ENCODE results near the gene CALY. TPM values are rescaled to one million over a fixed set of nuclear protein-coding genes. Genes with fewer than 3 reads are reported as not detected.

The CALY gene
- total RNA-seq, 2 donors from 2014 or later, result 1.8 TPM; not detected in 1

DNA sequence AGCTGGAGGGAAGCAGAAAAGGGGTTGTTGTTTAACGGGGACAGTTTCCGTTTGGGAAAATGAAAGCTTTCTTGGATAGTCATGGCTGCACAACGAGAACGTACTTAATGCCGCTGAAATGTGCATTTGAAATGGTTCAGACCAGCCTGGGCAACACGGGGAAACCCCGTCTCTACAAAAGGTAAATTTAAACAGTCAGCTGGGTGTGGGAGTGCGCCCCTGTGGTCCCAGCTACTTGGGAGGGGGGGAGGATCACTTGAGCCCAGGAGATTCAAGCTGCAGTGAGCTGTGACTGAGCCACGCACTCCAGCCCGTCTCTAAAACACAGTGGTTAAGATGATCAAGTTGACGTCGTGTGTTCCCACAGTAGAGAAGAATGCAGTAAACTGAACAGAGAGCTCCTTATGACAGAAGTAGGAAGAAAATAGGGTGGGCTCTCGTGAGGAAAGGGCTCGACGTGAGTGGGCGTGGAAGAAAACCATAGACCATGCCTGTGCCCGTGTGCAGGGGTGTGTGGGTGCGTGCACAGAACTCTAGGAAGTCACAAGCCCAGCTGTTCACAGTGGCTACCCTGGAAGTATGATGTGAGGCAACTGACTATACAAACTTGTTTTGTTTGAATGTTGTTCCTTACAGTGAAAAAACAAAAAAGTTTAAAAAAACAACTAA, 25.2 kb upstream of the CALY start:
- TF ChIP-seq, protein P1, sequence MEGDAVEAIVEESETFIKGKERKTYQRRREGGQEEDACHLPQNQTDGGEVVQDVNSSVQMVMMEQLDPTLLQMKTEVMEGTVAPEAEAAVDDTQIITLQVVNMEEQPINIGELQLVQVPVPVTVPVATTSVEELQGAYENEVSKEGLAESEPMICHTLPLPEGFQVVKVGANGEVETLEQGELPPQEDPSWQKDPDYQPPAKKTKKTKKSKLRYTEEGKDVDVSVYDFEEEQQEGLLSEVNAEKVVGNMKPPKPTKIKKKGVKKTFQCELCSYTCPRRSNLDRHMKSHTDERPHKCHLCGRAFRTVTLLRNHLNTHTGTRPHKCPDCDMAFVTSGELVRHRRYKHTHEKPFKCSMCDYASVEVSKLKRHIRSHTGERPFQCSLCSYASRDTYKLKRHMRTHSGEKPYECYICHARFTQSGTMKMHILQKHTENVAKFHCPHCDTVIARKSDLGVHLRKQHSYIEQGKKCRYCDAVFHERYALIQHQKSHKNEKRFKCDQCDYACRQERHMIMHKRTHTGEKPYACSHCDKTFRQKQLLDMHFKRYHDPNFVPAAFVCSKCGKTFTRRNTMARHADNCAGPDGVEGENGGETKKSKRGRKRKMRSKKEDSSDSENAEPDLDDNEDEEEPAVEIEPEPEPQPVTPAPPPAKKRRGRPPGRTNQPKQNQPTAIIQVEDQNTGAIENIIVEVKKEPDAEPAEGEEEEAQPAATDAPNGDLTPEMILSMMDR (IDR thresholded peaks at IDR 0.05), result no peak
- no peak for TF ChIP-seq POLR2A (IDR thresholded peaks at IDR 0.05)
- DNase-seq, result no peak
- 81 to 85% methylated on average over 18 of the region's 18 CpGs for WGBS, 2 donors

DNA sequence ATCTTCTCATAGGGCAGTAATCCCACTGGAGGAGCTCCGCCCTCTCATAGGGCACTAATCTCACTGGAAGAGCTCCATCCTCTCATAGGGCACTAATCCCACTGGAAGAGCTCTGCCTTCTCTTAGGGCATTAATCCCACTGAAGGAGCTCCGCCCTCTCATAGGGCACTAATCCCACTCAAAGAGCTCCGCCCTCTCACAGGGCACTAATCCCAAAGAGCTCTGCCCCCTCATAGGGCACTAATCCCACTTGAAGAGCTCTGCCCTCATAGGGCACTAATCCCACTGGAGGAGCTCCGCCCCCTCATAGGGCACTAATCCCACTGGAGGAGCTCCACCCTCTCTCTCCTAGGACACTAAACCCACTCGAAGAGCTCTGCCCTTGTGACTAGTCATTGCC, 24.5 kb upstream of the CALY start:
- Histone ChIP-seq H3K36me3 (replicated peaks in 1 of 2; ENCODE audit: insufficient read depth in 1 of 2, low read depth in 2 of 2) (peaks cover 15 to 17% of the 10 kb centered on the region in 2 donors), H3K27ac (no peak overlapping the region), H3K9me3 (no peaks in the 10 kb centered on the region), H3K27me3 (no peaks in the 10 kb centered on the region), H3K4me3 (no peak overlapping the region), H3K4me1 (peaks cover 47% of the 10 kb centered on the region)
- WGBS, 2 donors, result 90 to 92% methylated on average over 5 of the region's 5 CpGs
- intact Hi-C loops (cut with DNase I), result no loop called here
- no peak for ATAC-seq
- TF ChIP-seq POLR2A (IDR thresholded peaks at IDR 0.05), result no peak
- TF ChIP-seq, protein P1 (IDR thresholded peaks at IDR 0.05), result no peak
- no peak for DNase-seq

More for the DNA sequence above, 25.2 kb upstream of the CALY start:
- peaks cover 18 to 22% of the 10 kb centered on the region in 2 donors for H3K36me3 ChIP-seq (replicated peaks in 1 of 2; ENCODE audit: insufficient read depth in 1 of 2, low read depth in 2 of 2)
- no peak for ATAC-seq
- H3K9me3 ChIP-seq, result no peaks in the 10 kb centered on the region
- H3K27me3 ChIP-seq, result no peaks in the 10 kb centered on the region
- intact Hi-C loops (cut with DNase I), result no loop called here
- peaks cover 40% of the 10 kb centered on the region for H3K4me1 ChIP-seq
- no peak overlapping the region for H3K4me3 ChIP-seq
- no peak overlapping the region for H3K27ac ChIP-seq

DNA sequence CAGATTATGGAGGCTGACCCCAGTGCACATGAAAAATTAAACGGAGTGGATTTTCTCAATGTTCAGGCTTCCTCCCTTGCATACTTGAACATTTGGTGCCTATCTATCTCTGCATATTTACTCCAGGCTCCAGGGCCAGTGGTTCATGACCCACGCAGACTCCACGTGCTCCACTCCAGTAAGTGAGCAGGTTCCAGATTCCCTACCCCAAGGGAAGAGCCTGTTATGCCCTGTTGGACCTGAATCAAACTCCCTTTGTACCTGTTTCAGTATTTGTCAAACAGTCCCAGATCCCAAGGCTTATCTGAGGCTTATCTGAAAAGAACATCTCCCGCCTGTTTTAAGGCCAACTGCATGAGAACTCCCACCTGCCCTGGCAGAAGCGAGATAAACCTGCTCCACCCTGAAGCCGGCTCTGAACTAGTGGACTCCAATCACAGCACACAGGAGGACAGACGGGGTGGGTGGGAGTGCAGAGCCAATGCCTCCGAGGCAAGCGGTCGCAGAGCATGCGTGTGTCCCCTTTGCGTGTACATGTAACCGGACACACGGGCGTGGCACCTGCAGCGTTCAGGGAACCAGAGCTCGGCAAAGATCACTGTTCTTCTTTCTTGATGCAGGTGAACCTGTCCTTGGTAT, 23.4 kb upstream of the CALY start:
- Histone ChIP-seq H3K36me3 (replicated peaks in 1 of 2; ENCODE audit: insufficient read depth in 1 of 2, low read depth in 2 of 2) (peaks cover 4 to 8% of the 10 kb centered on the region in 2 donors), H3K4me1 (peaks cover 47% of the 10 kb centered on the region), H3K27ac (peak overlapping the region; percentile 9 to 73 (median 65)), H3K4me3 (no peak overlapping the region), H3K9me3 (no peaks in the 10 kb centered on the region), H3K27me3 (no peaks in the 10 kb centered on the region)
- DNase-seq, result peak; percentile 49 to 68 (median 57)
- intact Hi-C loops (cut with DNase I), result no loop called here
- TF ChIP-seq, protein P1 (IDR thresholded peaks at IDR 0.05), result no peak
- no peak for TF ChIP-seq POLR2A (IDR thresholded peaks at IDR 0.05)
- ATAC-seq, result peak; percentile 62
- WGBS, 2 donors, result 33 to 53% methylated on average over 16 to 17 of the region's 17 CpGs

DNA sequence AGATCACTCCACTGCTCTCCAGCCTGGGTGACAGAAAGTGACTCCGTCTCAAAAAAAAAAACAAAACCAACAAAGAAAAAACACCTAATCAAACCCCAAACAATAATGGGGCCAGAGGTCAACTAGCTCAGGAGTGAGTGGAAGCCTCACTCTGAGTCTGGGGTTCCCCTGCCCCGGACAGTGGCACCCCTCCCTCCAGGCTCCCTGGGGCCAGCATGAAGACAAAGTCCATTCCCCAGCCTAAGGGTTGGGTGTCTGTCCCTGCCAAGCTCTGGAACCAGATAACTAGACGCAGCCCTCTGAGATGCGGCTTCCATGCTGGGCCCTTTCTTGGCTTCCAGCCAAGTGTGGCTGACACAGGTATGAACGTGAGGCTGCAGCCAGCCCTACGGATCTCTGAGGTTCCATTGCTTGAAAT, 22.9 kb upstream of the CALY start:
- intact Hi-C loops (cut with DNase I), result no loop called here
- 7 to 12% methylated on average over 4 to 6 of the region's 6 CpGs for WGBS, 2 donors
- Histone ChIP-seq H3K27ac (peak overlapping the region; percentile 9 to 73 (median 65)), H3K9me3 (no peaks in the 10 kb centered on the region), H3K36me3 (replicated peaks in 1 of 2; ENCODE audit: insufficient read depth in 1 of 2, low read depth in 2 of 2) (peaks cover 0 to 2% of the 10 kb centered on the region in 2 donors), H3K4me1 (peaks cover 47% of the 10 kb centered on the region), H3K27me3 (no peaks in the 10 kb centered on the region), H3K4me3 (no peak overlapping the region)
- ATAC-seq, result peak; percentile 27
- TF ChIP-seq, protein P1 (IDR thresholded peaks at IDR 0.05), result no peak
- TF ChIP-seq POLR2A (IDR thresholded peaks at IDR 0.05), result no peak
- DNase-seq, result peak; percentile 70 to 81 (median 75)
